GM19025 (cell line): ENCODE measurements around the gene CELF4.

ENCODE experiments used
- ATAC-seq: cut with Tn5 transposase; IDR thresholded peaks from one replicate; pipeline ENCODE4 v1.9.1; 2021; ENCODE audit warnings: mild to moderate bottlenecking, low read depth, moderate library complexity; ENCODE audit not compliant: unreplicated experiment

CELF4 gene

DNA sequence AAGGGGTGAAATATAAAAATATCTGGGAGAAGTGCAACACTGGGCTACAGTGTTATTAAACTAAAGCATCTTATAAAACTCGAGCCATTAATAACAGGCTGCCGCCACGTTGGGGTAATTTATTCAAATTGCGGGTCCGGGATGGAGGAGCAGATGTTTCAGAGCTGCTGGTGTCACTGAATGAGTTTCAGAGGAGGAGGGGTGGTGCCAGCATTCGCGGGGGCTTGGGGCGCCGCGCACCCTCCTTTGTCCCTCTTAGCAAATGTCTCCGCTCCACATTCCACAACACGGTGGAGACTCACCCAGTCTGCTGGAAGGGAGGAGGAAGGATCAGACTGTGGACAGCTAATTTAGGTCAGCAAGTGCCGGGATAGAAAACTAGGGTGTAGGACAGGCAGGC lies 260.5 kb downstream of the CELF4 start:
- no peak for ATAC-seq

DNA sequence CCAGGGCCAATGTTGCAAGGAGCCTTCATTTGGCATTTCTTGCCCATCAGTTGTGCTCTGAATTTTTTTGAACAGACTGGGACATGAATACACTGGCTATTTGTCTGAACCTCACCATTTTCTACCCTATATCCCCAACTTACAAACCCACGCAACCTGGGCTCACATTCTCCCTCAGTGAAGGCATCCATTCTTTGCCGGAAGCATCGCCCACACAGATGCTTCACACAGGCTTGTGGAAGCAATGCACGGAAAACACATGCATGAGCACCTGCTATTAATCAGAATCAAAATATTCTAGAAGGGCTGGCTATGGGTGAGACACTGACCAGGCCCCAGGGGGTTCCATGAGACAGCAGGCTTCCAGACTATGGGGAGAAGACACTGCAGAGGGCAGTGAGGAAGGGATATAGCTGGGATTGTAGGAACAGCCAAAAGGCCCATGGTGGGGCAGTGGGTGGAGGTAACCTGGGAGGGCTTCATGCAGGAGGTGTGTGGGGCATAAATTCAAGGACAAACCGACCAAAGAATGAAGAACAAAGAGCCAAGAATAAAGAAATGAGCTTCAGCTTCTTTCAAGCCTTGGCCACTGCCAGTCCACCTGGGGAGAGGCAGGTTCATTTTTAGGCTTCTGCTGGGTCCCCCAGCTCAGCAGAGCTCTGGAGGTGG lies 261.5 kb downstream of the CELF4 start:
- no peak for ATAC-seq

DNA sequence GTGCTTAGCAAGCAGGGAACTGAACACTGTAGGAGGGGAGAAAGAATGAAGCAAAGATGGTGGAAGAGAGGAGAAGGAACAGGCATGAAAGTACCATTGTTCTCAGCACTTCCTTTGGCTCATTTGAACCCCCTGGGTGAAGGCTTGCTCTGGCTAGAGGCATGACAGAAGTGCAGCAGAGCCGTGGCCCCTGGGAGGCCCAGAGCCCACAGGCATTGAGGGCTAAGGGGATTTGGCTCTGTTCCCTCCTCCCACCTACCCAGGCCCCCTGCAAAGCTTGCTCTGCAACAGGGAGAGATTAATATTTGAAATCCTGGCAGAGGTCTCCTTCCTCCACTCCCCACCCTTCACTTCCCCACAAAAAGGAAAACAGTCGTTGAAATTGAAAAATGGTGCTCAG lies 262.6 kb downstream of the CELF4 start:
- no peak for ATAC-seq

DNA sequence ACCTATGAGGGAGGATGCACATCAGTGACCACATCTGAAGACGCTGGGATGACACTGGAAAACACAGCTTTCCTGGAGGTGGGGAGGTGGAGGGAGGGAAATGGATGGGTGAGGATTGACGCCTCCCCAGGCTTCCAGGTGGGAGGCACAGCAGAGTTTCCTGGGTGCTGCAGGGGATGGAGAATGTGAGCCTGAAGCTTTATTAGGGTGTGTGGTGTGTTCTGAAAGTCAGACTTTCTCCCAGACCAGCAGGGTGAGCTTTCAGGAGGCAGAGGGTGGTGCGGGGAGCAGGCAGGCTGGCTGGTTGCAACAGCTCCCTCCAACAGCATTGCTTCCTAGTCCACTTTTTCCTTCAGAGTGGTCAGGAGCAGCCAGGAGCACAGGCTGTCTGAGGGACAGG lies 263.1 kb downstream of the CELF4 start:
- ATAC-seq, result no peak

DNA sequence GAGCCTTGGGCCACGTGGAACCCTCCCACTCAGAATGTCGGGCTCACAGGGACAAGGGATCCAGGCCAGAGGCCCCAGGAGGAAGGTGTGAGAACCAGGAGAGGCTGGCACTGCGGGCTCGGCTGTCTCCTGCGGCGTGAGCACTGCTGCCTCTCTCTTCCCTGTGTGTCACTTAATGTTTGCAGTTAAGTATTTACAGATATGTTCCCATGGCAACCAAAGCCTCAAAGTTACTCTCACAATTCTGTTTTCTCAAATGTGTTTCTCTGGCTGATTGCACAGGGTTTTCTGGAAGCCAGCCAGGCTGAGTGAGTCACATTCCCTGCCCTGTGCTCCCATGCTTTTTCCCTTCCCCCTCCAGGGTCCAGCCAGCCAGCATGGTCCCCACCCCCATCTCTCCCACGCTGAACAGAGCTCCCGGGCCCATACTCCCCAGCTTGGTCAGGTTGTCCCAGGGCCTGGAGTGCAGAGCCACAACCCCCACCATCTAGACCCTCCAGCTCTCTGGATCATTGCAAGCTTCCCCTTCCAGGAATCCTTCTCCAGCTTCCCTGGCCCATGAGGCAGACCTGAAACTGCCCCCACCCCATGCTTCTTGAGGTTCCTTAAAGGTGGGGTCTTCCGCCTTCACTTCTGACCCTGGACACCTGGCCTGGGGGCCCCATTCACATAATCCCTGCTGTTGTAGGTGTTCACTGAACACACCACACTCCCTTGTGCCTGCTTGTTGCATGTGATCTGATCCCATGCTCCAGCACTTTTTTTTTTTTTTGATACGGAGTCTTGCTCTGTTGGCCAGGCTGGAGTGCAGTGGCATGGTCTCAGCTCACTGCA lies 265.9 kb downstream of the CELF4 start:
- no peak for ATAC-seq

DNA sequence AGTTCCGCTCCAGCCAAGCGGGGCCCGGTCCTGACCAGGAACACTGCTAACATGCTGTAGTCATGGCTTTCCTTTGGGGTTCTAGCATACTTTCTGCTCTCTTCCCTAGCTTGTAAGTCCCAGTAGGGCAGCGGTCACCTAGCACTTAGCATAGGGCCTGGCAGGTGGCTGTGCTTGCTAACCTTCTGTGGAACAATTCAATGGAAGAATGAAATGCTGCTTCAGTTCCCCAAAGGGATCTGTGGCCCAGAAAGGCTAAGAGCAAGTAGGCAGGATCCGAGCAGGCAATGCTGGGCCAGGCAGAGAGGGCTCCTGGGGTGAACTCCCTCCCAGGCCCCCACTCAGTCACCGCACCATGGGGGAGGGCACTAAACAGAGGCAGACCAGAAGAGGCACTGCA lies 266.8 kb downstream of the CELF4 start:
- no peak for ATAC-seq

DNA sequence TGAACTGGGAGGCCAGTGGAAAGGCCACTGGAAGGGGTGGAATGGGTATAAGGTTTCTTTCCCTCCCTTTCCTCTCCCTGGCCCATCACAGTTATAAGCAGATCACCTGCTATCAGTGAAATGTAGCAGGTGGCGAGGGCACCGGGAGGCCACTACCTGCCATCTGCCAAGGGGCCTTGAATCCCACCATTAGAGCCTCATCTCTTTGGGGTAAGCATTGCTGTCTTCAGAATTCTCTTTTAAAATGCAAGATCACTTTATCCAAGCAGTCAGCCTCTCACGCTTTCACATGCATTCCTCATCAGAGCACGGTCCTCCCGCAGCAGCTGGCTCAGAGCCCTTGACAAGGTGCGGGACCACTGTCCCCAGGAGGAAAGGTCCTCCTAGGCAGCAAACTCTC lies 268.5 kb downstream of the CELF4 start:
- no peak for ATAC-seq

DNA sequence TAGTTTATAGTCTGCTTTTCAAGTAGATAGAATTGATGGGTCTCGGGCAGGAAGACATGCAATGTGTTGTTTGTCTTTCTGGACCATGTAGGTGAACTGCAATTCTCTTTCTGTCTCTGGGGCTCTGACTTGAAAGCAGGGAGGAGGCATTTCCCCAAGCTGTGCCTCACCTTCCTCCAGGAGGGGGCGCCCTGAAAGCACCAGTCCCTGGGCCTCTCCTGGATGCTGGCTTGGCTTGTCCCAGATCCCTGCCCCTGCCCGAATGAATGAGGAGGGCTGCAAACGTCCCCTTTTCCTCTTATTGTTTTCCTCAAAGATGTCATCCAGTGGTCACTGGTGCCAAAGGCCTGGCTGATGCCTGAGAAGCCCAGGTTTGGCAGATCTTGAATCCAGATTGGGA lies 270.6 kb downstream of the CELF4 start:
- no peak for ATAC-seq

DNA sequence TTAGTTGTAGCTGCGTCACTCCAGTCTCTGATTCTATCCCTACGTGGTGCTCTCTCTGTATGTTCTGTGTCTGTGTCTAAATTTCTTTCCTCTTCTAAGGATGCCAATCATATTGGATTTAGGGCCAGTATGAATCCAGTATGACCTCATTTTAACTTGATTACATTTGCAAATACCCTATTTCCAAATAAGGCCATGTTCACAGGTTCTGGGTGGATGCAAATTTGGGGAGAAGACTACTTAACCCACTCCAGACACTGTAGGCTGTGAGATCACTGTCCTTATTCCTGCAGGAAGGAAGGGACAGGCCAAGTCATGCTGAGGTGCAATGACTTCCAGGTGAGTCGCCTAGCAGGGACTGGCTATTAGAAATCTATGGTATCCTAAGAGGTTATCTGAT lies 272.2 kb downstream of the CELF4 start:
- ATAC-seq, result no peak

DNA sequence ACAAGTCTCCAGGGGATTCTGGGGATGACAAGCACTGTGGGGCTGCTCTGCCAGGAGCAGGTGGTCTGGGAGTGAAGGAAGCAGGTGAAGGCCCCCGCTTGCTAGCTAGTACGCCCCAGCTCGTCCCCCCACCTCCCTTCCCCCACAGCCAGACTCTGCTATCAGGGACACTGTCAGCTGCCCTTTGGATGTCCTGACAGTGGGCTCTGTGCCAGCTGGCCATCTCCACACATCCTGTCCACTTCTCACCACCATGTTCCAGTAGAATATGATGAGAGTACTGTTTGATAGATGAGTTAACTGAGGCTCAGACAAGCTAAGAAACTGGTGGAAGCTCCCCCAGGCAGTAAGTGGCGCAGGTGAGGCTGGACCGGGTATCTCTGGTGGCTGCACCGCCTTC lies 276.2 kb downstream of the CELF4 start:
- no peak for ATAC-seq

DNA sequence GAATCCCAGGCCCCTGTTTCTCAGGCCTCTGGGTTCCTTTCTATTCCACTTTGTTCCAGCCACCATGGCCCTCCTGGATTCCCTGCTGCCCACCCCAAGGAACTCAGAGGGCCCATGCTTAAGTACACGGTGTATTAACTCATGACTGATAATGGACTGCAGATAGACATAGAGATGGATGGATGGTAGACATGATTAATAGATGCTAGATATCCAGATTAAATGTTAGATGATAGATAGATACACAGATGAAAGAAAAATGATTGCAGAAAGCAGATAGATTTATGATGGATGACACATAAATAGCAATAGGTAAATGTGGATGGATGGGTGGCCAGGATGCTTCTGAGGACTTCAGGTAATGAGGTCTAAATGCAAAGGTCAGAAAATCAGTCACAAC lies 278.0 kb downstream of the CELF4 start:
- no peak for ATAC-seq

DNA sequence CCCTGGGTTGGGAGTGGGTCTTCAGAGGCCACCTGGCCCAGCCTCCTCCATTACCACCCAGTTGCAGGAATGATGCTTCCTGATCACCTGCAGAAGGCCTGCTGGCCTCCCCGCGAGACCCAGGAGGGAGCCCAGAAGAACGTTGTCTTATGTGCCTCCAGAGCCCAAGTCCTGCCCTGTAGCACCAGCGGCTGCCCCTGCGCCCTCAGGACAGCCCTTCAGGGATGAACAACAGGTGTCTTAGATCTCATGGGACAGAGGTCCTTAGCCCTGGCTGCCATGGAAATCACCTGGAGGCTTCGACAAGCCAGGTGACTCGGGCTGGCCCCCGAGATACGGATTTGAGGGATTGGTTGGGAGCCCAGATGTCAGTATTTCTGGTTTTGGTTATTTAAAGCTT lies 278.8 kb downstream of the CELF4 start:
- ATAC-seq, result no peak

DNA sequence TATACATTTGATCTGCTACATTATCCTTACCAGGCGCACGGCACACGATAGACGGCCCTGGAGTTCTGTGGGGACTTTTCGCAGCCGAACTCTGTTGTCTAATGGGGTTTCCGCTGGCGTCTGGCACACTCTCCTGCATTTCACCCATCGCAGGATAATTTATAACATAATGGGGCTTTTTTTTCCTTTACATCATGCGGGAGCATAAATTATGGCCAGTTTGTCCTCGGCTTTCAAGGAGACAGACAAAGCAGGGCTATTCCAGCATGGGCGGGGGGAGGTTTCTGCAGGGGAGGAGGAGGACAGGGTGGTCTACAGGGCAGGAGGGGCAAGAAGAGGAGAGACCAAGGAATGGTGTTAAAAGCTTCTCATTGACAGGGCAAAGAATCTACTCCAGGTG lies 279.8 kb downstream of the CELF4 start:
- ATAC-seq, result no peak

DNA sequence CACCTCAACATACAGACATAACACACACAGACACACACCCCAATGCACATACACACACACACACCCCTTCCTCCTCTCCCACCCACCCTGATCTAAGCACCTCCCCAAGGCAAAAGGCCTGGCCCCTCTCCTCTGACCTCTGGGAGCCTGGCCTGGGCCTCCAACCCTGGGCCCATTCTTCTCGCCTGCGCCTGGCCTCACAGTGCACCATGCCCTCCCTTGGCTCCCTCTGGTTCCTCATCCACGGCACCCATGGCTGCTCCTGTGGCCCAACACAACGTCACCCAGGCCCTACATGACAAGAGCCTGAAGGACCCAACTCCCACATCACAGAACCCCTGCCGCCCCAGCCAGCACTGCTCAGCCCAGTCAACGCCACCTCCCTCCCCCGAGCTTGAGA lies 281.3 kb downstream of the CELF4 start:
- no peak for ATAC-seq

DNA sequence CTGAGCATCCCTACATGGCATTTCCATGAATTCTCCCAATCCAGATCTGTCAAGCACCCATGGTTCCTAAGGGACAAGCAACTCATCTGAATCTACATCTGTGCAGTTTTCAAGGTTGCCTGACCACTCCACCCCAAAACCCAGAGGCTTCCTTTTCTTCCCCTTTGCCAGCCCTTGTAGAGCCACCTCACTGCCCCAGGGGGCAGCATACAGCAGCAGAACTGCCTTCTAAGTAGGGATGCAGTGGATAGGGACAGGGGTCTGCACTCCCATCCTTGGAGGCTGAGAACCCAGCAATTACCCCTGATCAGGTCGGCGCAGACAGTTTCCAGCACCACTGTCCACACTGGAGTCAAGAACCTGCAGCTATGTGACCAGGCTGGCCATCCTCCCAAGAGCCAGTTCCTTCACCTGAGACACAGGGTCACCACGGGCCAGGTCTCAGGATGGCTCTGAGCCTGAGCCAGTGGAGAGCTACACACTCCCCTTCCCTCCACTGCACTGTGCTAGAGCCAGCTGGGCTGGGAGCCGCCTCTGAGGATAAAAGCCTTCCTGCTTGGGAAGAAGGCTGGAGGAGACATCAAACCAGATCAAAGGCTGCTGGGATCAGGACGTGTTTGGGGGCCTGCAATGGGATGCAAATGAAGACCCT lies 283.1 kb downstream of the CELF4 start:
- no peak for ATAC-seq

DNA sequence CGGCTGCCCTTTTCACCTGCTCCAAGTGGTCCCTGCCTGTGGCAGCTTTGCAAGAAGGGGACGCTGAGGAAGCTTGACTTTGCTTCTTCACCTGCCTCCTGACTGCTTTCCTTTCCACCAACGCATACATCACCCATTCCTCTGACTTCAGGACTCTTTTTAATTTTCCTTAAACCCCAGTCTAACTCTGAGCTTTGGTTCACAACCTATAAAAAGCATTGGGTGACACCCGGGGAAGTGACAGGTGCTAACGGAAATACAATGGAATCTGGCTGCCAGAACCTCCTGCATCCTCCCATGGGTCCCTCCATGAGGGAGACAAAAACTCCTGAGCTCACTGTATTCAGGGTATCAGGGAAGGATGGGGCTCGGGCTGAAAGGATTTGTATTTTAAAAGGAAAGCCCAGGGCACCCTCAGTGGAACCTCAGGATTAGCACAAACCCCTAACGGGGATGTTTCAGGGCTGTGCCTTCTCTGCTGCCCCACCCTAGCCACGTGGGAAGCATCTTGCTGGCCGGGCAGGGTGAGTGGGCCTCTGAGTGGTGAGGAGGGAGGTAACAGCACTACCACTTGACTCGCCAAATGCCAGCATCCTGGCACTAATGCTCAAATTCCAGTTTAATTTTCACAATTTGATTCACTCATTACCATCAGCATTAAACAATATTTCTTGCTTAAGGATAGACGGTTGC lies 284.8 kb downstream of the CELF4 start:
- ATAC-seq, result no peak

DNA sequence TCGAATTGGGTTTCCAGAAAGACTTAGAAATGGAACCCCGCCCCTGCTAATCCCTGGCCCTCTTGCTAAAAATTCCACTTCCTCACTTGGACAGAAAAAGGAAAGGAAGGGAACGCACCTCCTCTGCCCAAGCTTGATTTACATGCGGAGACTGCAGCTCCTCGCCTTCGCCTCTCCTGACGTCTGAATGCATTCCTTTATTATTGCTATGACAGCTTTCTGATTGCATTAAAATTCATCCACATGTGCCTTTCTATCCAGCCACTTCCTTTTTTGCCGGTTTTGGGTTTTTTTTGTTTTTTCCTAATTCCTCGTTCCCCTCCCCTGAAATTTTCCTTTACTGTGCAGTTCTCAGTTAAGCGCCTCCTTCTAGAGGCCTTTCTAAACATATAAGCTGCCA lies 287.8 kb downstream of the CELF4 start:
- no peak for ATAC-seq

DNA sequence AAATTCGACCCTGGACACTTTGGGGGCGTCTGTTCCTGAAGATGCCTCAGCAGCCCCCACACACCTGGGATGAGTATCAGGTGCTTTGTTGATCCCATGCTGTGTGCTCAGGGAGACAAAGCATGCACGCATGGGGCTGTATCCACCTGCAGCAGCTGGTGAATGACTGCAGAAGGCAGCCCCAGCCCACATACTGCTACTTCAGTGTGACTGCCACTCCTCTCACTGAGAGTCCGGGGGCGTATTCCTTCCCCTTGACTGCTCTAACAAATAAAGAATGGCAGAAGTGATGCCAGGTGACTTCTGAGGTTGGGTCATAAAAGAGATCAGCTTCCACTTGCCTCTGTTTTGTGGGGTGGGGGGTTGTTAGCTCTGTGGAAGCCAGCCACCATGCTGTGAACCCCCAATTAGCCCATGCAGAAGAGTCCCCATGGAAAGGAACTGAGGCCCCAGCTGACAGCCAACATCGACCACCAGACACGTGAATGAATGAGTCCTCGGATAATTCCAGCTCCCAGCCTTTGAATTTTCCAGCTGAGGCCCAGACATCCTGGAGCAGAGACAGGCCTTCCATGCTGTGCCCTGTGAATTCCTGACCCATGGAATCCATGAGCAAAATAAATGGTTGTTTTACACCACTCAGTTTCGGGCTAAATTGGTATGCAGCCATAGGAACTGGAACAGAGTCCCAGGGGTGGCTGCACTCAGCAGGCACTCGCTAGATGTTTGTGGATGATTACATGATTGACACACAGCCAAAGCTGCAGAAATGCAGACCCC lies 289.3 kb downstream of the CELF4 start:
- ATAC-seq, result no peak

DNA sequence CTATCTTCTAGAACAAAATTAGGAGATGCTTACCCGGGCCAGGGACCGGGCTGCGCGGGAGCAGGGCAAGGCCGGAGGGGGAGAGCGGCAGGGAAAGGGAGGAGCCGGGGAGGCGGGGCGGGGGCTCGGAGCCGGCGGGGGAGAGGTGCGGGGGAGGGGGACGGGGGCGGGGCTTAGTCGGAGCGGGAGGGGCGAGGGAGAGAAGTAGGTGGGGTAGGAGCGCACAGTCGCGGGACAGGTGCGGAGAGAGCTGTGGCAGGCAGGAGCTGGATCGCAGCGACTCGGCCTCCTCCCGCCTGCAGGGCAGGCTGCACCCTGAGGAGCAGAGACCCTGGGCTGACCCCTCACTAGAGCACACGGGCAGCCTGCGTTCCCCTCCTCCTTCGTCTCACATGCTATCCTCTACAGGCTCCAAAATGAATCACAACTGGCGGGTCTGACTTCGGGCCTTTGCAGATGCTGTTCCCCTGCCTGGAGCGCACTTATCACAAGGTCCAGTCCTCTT lies 290.3 kb downstream of the CELF4 start:
- ATAC-seq, result no peak
